SK-N-SH (cell line): ENCODE measurements around the gene PKNOX2.

Experiments
- RAD21 ChIP-seq: IDR thresholded peaks from 2 replicates; pipeline ENCODE4 v1.6.1; 2012; ENCODE audit warnings: mild to moderate bottlenecking, low read length
- TF ChIP-seq, protein P1 (sequence below): fragments of 200-600 bp; sonication (generic); IDR thresholded peaks from 2 replicates; pipeline ENCODE4 v1.6.1; 2017; ENCODE audit warnings: antibody characterized with exemption, mild to moderate bottlenecking, moderate library complexity

DNA sequence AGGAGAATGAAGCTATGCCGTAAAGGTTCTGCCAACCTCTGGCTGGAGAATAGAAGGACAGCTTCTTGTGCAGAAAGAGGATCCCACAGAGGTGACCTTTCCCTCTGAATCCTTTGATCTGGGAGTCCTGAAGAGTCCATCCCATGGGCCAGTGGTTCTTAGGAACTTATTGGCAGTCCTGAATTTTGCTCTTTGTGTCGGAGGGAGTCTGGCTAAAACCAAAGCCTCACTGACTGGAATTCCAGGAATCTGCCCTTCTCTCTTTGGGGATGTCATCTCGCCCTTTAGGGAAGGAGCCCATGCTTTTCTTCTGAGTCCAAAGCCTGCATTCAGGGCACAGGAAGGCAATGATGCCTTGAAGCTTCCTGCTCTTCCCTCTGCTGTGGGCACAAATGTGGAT lies 45.5 kb downstream of the PKNOX2 start:
- TF ChIP-seq, protein P1, sequence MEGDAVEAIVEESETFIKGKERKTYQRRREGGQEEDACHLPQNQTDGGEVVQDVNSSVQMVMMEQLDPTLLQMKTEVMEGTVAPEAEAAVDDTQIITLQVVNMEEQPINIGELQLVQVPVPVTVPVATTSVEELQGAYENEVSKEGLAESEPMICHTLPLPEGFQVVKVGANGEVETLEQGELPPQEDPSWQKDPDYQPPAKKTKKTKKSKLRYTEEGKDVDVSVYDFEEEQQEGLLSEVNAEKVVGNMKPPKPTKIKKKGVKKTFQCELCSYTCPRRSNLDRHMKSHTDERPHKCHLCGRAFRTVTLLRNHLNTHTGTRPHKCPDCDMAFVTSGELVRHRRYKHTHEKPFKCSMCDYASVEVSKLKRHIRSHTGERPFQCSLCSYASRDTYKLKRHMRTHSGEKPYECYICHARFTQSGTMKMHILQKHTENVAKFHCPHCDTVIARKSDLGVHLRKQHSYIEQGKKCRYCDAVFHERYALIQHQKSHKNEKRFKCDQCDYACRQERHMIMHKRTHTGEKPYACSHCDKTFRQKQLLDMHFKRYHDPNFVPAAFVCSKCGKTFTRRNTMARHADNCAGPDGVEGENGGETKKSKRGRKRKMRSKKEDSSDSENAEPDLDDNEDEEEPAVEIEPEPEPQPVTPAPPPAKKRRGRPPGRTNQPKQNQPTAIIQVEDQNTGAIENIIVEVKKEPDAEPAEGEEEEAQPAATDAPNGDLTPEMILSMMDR, result no peak
- TF ChIP-seq RAD21, result no peak
